SK-N-MC (cell line): ENCODE results near the gene ANKRD13C.
A peak's percentile ranks its signal among the peaks of the same experiment; 100 is the strongest.

Source experiments
- DNase-seq: peaks from one replicate; pipeline ENCODE4 v3.0.0-alpha.2; 2011; ENCODE audit warnings: low read depth, low spot score
- H3K27ac ChIP-seq: fragments of 200-600 bp; sonication (generic); 2 replicates; pipeline ENCODE4 v1.5.1; 2016; ENCODE audit warnings: mixed run types
- H3K36me3 ChIP-seq: fragments of 200-600 bp; sonication (generic); 2 replicates; pipeline ENCODE4 v1.6.1; 2017; ENCODE audit warnings: antibody characterized with exemption, low read length, mixed read lengths; ENCODE audit not compliant: insufficient read depth
- H3K4me3 ChIP-seq: fragments of 200-600 bp; sonication (generic); 2 replicates; pipeline ENCODE4 v1.5.1; 2016
- H3K9ac ChIP-seq: fragments of 200-600 bp; sonication (generic); 2 replicates; pipeline ENCODE4 v1.8.0; 2017; ENCODE audit warnings: mixed run types, mixed read lengths; ENCODE audit not compliant: insufficient read length
- H3K9me3 ChIP-seq: fragments of 200-600 bp; sonication (generic); 2 replicates; pipeline ENCODE4 v1.6.1; 2017; ENCODE audit warnings: low read depth, mild to moderate bottlenecking, antibody characterized with exemption, low read length, moderate library complexity, mixed read lengths
- EZH2 ChIP-seq: fragments of 200-600 bp; sonication (generic); IDR thresholded peaks from one replicate; pipeline ENCODE4 v1.6.1; 2017; ENCODE audit warnings: antibody characterized with exemption
- FOXP2 ChIP-seq: optimal IDR thresholded peaks from 2 replicates; pipeline ENCODE3; 2011; ENCODE audit warnings: mild to moderate bottlenecking, moderate library complexity; ENCODE audit not compliant: insufficient read depth; ENCODE audit errors: extremely low read length, control extremely low read depth
- POLR2AphosphoS5 ChIP-seq: IDR thresholded peaks from 2 replicates; pipeline ENCODE4 v1.6.1; 2012; ENCODE audit warnings: mild to moderate bottlenecking, low read depth, low read length, borderline replicate concordance

Gene ANKRD13C

GRCh38 chr1:70256664-70257063 is 97.9 kb downstream of the ANKRD13C start:
- H3K4me3 ChIP-seq: no peak overlapping the region
- no peaks in the 10 kb centered on the region for H3K9me3 ChIP-seq
- TF ChIP-seq POLR2AphosphoS5 (no peak; the same call in 1 of the 2 replicates), FOXP2 (no peak), EZH2 (no peak)
- H3K9ac ChIP-seq: no peak overlapping the region
- H3K36me3 ChIP-seq: peaks cover 27% of the 10 kb centered on the region
- H3K27ac ChIP-seq: no peak overlapping the region
- no peak for DNase-seq

- Histone ChIP-seq H3K36me3 (peaks cover 99% of the 10 kb centered on the region), H3K9ac (no peak overlapping the region), H3K27ac (no peak overlapping the region), H3K4me3 (no peak overlapping the region), H3K9me3 (no peaks in the 10 kb centered on the region)
- TF ChIP-seq POLR2AphosphoS5: no peak
- no peak for TF ChIP-seq EZH2
- no peak for TF ChIP-seq FOXP2
- no peak for DNase-seq
Measured at GRCh38 chr1:70248729-70249128, 105.8 kb downstream of the ANKRD13C start.

GRCh38 chr1:70247768-70248167 is 106.8 kb downstream of the ANKRD13C start:
- no peak overlapping the region for H3K9ac ChIP-seq
- no peak for DNase-seq
- no peak for TF ChIP-seq POLR2AphosphoS5
- no peak for TF ChIP-seq FOXP2
- no peak for TF ChIP-seq EZH2
- peak overlapping the region; percentile 51; the same call in 1 of the 2 replicates for H3K27ac ChIP-seq
- no peak overlapping the region for H3K4me3 ChIP-seq
- no peaks in the 10 kb centered on the region for H3K9me3 ChIP-seq
- peaks cover 100% of the 10 kb centered on the region for H3K36me3 ChIP-seq

- TF ChIP-seq FOXP2 (no peak), EZH2 (no peak), POLR2AphosphoS5 (no peak)
- DNase-seq: no peak
- H3K36me3 ChIP-seq: peaks cover 100% of the 10 kb centered on the region
- peak overlapping the region; percentile 51; the same call in 1 of the 2 replicates for H3K27ac ChIP-seq
- no peaks in the 10 kb centered on the region for H3K9me3 ChIP-seq
- H3K9ac ChIP-seq: no peak overlapping the region
- H3K4me3 ChIP-seq: no peak overlapping the region
Measured at GRCh38 chr1:70247122-70247521, 107.4 kb downstream of the ANKRD13C start.

GRCh38 chr1:70239940-70240339 is 114.6 kb downstream of the ANKRD13C start:
- Histone ChIP-seq H3K4me3 (no peak overlapping the region), H3K36me3 (peaks cover 98% of the 10 kb centered on the region)

GRCh38 chr1:70234733-70235132 is 119.8 kb downstream of the ANKRD13C start:
- no peak overlapping the region for H3K9ac ChIP-seq
- no peak for DNase-seq
- peaks cover 98% of the 10 kb centered on the region for H3K36me3 ChIP-seq
- H3K9me3 ChIP-seq: no peaks in the 10 kb centered on the region
- TF ChIP-seq FOXP2: no peak
- no peak overlapping the region for H3K4me3 ChIP-seq
- H3K27ac ChIP-seq: no peak overlapping the region

More at GRCh38 chr1:70239940-70240339, 114.6 kb downstream of the ANKRD13C start:
- Histone ChIP-seq H3K9ac (no peak overlapping the region), H3K9me3 (no peaks in the 10 kb centered on the region), H3K27ac (no peak overlapping the region)
- no peak for TF ChIP-seq FOXP2
- TF ChIP-seq EZH2: no peak
- TF ChIP-seq POLR2AphosphoS5: no peak
- DNase-seq: no peak

- Histone ChIP-seq H3K9me3 (no peaks in the 10 kb centered on the region), H3K36me3 (peaks cover 97% of the 10 kb centered on the region), H3K9ac (no peak overlapping the region), H3K27ac (peak overlapping the region; percentile 22; the same call in 1 of the 2 replicates), H3K4me3 (no peak overlapping the region)
- no peak for TF ChIP-seq FOXP2
- TF ChIP-seq EZH2: no peak
- no peak for TF ChIP-seq POLR2AphosphoS5
- DNase-seq: no peak
Measured at GRCh38 chr1:70231475-70231874, 123.0 kb downstream of the ANKRD13C start.

- Histone ChIP-seq H3K36me3 (peaks cover 90% of the 10 kb centered on the region), H3K9me3 (no peaks in the 10 kb centered on the region), H3K4me3 (no peak overlapping the region), H3K27ac (no peak overlapping the region), H3K9ac (no peak overlapping the region)
- DNase-seq: no peak
- no peak for TF ChIP-seq POLR2AphosphoS5
- no peak for TF ChIP-seq EZH2
- TF ChIP-seq FOXP2: no peak
Measured at GRCh38 chr1:70228670-70229069, 125.9 kb downstream of the ANKRD13C start.

GRCh38 chr1:70227439-70227838 is 127.1 kb downstream of the ANKRD13C start:
- Histone ChIP-seq H3K9ac (no peak overlapping the region), H3K27ac (peak overlapping the region; percentile 10; the same call in 1 of the 2 replicates), H3K9me3 (no peaks in the 10 kb centered on the region), H3K4me3 (no peak overlapping the region), H3K36me3 (peaks cover 90% of the 10 kb centered on the region)
- no peak for TF ChIP-seq POLR2AphosphoS5
- no peak for TF ChIP-seq EZH2
- TF ChIP-seq FOXP2: no peak
- DNase-seq: no peak
